WTC11 (cell line): ENCODE results near the gene FALEC. TPM values are rescaled to one million over a fixed set of nuclear protein-coding genes. Genes with fewer than 3 reads are reported as not detected.
A peak's percentile ranks its signal among the peaks of the same experiment; 100 is the strongest.

Experiments
- ATAC-seq: fragments of 200-7000 bp; cut with Tn5 transposase; 2 replicates; pipeline ENCODE4 v1.10.0; 2021; ENCODE audit warnings: mild to moderate bottlenecking, moderate library complexity
- CTCF ChIA-PET: fragments of 300-600 bp; sonication (Branson Sonifier 250); formaldehyde crosslinking; loops from one replicate; lab custom pipeline; 2021; ENCODE audit warnings: antibody characterized with exemption; lab: Charles Lee
- POLR2A ChIA-PET: fragments of 350-600 bp; sonication (Branson Sonifier 250); formaldehyde crosslinking; loops from one replicate; lab custom pipeline; 2021; ENCODE audit warnings: antibody characterized with exemption; lab: Charles Lee
- DNase-seq: peaks from one replicate; pipeline ENCODE4 v3.0.0; 2021; ENCODE audit warnings: low spot score
- H3K27ac Mint-ChIP-seq: 2 replicates; pipeline ENCODE4 v1.8.0; 2021; ENCODE audit warnings: mixed read lengths
- H3K27me3 Mint-ChIP-seq: 2 replicates; pipeline ENCODE4 v1.8.0; 2021; ENCODE audit warnings: low read depth, mild to moderate bottlenecking, moderate library complexity, mixed read lengths
- H3K36me3 Mint-ChIP-seq: 2 replicates; pipeline ENCODE4 v1.8.0; 2021; ENCODE audit warnings: mixed read lengths
- H3K4me1 Mint-ChIP-seq: 2 replicates; pipeline ENCODE4 v1.8.0; 2022; ENCODE audit warnings: mixed read lengths
- H3K4me3 Mint-ChIP-seq: 2 replicates; pipeline ENCODE4 v1.8.0; 2021; ENCODE audit warnings: mild to moderate bottlenecking, moderate library complexity, mixed read lengths
- H3K9me3 Mint-ChIP-seq: 2 replicates; pipeline ENCODE4 v1.8.0; 2021; ENCODE audit warnings: mixed read lengths
- ETV6 ChIP-seq: sonication (generic); formaldehyde crosslinking; IDR thresholded peaks from 2 replicates; pipeline ENCODE4 v1.8.1; 2022; ENCODE audit warnings: mild to moderate bottlenecking, missing genetic modification reagents
- JUN ChIP-seq: sonication (generic); formaldehyde crosslinking; IDR thresholded peaks from 2 replicates; pipeline ENCODE4 v1.8.0; 2023; ENCODE audit warnings: mild to moderate bottlenecking, missing genetic modification reagents
- NR2C2 ChIP-seq: sonication (generic); formaldehyde crosslinking; IDR thresholded peaks from 2 replicates; pipeline ENCODE4 v1.8.0; 2022; ENCODE audit warnings: mild to moderate bottlenecking, missing genetic modification reagents
- NR3C1 ChIP-seq: sonication (generic); formaldehyde crosslinking; conservative IDR thresholded peaks from 2 replicates; pipeline ENCODE4 v1.8.1; 2023; ENCODE audit warnings: low read depth, mild to moderate bottlenecking, missing genetic modification reagents
- PRRX2 ChIP-seq: fragments of 250-450 bp; sonication (Bioruptor Pico); IDR thresholded peaks from 2 replicates; pipeline ENCODE4 v1.8.0; 2021; ENCODE audit warnings: mild to moderate bottlenecking
- TP53 ChIP-seq: sonication (generic); formaldehyde crosslinking; IDR thresholded peaks from 2 replicates; pipeline ENCODE4 v1.8.1; 2023; ENCODE audit warnings: mild to moderate bottlenecking, missing genetic modification reagents
- ZBTB21 ChIP-seq: sonication (generic); formaldehyde crosslinking; IDR thresholded peaks from 2 replicates; pipeline ENCODE4 v1.8.1; 2023; ENCODE audit warnings: mild to moderate bottlenecking, missing genetic modification reagents, borderline replicate concordance
- ZNF121 ChIP-seq: sonication (generic); formaldehyde crosslinking; IDR thresholded peaks from 2 replicates; pipeline ENCODE4 v1.8.0; 2023; ENCODE audit warnings: missing genetic modification reagents
- total RNA-seq: library from RNA; stranded (reverse); gene quantifications from 3 replicates; pipeline ENCODE4 v1.2.3, GENCODE V29; 2021
- TF ChIP-seq, protein P1 (sequence below): sonication (generic); formaldehyde crosslinking; IDR thresholded peaks from 2 replicates; pipeline ENCODE4 v1.8.1; 2023; ENCODE audit warnings: mild to moderate bottlenecking, missing genetic modification reagents
- TF ChIP-seq, protein P2 (sequence below): sonication (generic); formaldehyde crosslinking; IDR thresholded peaks from 2 replicates; pipeline ENCODE4 v1.8.1; 2023; ENCODE audit warnings: mild to moderate bottlenecking, moderate library complexity, missing genetic modification reagents
- TF ChIP-seq, protein P3 (sequence below): sonication (generic); formaldehyde crosslinking; IDR thresholded peaks from 2 replicates; pipeline ENCODE4 v1.8.0; 2023; ENCODE audit warnings: missing genetic modification reagents
- TF ChIP-seq, protein P4 (sequence below): sonication (generic); formaldehyde crosslinking; conservative IDR thresholded peaks from 2 replicates; pipeline ENCODE4 v1.8.1; 2023; ENCODE audit warnings: mild to moderate bottlenecking, low read depth, missing genetic modification reagents, moderate library complexity
- TF ChIP-seq, protein P5 (sequence below): sonication (generic); formaldehyde crosslinking; IDR thresholded peaks from 2 replicates; pipeline ENCODE4 v1.8.0; 2023; ENCODE audit warnings: mild to moderate bottlenecking, missing genetic modification reagents
- TF ChIP-seq, protein P6 (sequence below): sonication (generic); formaldehyde crosslinking; IDR thresholded peaks from 2 replicates; pipeline ENCODE4 v1.8.1; 2022; ENCODE audit warnings: mild to moderate bottlenecking, moderate library complexity, missing genetic modification reagents
- TF ChIP-seq, protein P7 (sequence below): sonication (generic); formaldehyde crosslinking; IDR thresholded peaks from 2 replicates; pipeline ENCODE4 v1.8.1; 2023; ENCODE audit warnings: mild to moderate bottlenecking, missing genetic modification reagents, borderline replicate concordance
- TF ChIP-seq, protein P8 (sequence below): sonication (generic); formaldehyde crosslinking; IDR thresholded peaks from 2 replicates; pipeline ENCODE4 v1.8.0; 2022; ENCODE audit warnings: mild to moderate bottlenecking, missing genetic modification reagents

The FALEC gene
- total RNA-seq, 1 experiment from 2014 or later = 1.2 TPM

DNA sequence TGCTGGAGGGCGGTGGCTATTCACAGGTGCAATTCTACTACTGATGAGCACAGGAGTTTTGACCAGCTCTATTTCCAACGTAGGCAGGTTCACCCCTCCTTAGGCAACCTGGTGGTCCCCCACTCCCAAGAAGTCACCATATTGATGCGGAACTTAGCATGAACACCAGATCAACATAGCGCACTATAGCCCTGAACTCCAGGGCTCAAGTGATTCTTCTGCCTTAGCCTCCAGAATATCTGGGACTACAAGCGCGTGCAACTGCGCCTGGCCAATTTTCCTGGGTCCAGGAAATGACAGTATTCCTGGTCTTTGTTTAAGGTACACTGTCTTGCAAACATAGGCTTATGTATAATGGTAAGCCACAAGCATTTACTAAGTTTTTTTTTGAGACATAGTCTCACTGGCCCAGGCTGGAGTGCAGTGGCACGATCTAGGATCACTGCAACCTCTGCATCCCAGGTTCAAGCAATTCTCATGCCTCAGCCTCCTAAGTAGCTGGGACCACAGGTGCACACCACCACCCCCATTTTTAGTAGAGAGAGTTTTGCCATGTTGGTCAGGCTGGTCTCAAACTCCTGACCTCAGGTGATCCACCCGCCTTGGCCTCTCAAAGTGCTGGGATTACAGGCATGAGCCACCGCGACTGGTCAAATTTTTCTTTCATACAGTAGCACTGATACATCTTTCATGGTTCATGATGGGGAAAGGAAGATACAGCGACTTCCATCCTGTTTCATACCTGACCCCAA is 51.2 kb downstream of the FALEC start:
- H3K27me3 Mint-ChIP-seq = no peaks in the 10 kb centered on the region

DNA sequence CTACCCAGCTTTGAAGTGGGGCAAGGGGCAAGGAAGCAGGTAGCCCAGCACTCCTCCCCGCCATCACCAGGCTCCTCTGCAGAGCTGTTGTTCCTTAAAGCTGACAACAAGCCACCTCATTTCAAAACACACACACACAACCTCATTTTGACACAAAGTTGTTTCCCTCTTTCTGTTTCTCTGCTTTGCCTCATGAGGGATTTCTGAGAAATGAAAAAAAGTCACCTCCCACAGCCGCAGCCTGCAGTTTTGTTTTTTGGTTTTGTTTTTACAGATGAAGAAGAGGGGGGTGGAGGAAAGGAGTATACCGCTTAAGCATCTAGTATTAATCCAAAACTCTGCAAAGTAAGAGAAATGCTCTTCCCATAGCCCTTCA is 51.8 kb downstream of the FALEC start:
- Mint-ChIP-seq H3K27me3 (no peaks in the 10 kb centered on the region), H3K27ac (peak overlapping the region; percentile 100), H3K9me3 (no peaks in the 10 kb centered on the region), H3K36me3 (peaks cover 12% of the 10 kb centered on the region), H3K4me1 (peaks cover 77% of the 10 kb centered on the region), H3K4me3 (peak overlapping the region; percentile 57)
- CTCF ChIA-PET = interaction anchor here (0.5 to 7.2 kb wide), 9 partner anchors 7 to 429 kb away, joined by 3 to 68 read pairs (median 4); partner anchors contain the start of genes ENSA and MCL1
- ATAC-seq (no peak), DNase-seq (no peak)
- POLR2A ChIA-PET = interaction anchor here (0.5 to 5.5 kb wide), 6 partner anchors 10 to 204 kb away, joined by 3 to 124 read pairs (median 9); partner anchors contain the start of genes ENSA, GOLPH3L, MCL1 and RPRD2
- TF ChIP-seq ETV6 (CRISPR knock-in tag) (no peak), NR2C2 (CRISPR knock-in tag) (no peak), JUN (CRISPR knock-in tag) (no peak), ZBTB21 (CRISPR knock-in tag) (no peak), NR3C1 (no peak), PRRX2 (CRISPR knock-in tag) (no peak)
- TF ChIP-seq, protein P1, sequence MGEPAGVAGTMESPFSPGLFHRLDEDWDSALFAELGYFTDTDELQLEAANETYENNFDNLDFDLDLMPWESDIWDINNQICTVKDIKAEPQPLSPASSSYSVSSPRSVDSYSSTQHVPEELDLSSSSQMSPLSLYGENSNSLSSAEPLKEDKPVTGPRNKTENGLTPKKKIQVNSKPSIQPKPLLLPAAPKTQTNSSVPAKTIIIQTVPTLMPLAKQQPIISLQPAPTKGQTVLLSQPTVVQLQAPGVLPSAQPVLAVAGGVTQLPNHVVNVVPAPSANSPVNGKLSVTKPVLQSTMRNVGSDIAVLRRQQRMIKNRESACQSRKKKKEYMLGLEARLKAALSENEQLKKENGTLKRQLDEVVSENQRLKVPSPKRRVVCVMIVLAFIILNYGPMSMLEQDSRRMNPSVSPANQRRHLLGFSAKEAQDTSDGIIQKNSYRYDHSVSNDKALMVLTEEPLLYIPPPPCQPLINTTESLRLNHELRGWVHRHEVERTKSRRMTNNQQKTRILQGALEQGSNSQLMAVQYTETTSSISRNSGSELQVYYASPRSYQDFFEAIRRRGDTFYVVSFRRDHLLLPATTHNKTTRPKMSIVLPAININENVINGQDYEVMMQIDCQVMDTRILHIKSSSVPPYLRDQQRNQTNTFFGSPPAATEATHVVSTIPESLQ (CRISPR knock-in tag) = no peak
- TF ChIP-seq, protein P2, sequence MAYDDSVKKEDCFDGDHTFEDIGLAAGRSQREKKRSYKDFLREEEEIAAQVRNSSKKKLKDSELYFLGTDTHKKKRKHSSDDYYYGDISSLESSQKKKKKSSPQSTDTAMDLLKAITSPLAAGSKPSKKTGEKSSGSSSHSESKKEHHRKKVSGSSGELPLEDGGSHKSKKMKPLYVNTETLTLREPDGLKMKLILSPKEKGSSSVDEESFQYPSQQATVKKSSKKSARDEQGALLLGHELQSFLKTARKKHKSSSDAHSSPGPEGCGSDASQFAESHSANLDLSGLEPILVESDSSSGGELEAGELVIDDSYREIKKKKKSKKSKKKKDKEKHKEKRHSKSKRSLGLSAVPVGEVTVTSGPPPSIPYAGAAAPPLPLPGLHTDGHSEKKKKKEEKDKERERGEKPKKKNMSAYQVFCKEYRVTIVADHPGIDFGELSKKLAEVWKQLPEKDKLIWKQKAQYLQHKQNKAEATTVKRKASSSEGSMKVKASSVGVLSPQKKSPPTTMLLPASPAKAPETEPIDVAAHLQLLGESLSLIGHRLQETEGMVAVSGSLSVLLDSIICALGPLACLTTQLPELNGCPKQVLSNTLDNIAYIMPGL = no peak
- TF ChIP-seq, protein P3, sequence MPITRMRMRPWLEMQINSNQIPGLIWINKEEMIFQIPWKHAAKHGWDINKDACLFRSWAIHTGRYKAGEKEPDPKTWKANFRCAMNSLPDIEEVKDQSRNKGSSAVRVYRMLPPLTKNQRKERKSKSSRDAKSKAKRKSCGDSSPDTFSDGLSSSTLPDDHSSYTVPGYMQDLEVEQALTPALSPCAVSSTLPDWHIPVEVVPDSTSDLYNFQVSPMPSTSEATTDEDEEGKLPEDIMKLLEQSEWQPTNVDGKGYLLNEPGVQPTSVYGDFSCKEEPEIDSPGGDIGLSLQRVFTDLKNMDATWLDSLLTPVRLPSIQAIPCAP (CRISPR knock-in tag) = no peak
- TF ChIP-seq, protein P4, sequence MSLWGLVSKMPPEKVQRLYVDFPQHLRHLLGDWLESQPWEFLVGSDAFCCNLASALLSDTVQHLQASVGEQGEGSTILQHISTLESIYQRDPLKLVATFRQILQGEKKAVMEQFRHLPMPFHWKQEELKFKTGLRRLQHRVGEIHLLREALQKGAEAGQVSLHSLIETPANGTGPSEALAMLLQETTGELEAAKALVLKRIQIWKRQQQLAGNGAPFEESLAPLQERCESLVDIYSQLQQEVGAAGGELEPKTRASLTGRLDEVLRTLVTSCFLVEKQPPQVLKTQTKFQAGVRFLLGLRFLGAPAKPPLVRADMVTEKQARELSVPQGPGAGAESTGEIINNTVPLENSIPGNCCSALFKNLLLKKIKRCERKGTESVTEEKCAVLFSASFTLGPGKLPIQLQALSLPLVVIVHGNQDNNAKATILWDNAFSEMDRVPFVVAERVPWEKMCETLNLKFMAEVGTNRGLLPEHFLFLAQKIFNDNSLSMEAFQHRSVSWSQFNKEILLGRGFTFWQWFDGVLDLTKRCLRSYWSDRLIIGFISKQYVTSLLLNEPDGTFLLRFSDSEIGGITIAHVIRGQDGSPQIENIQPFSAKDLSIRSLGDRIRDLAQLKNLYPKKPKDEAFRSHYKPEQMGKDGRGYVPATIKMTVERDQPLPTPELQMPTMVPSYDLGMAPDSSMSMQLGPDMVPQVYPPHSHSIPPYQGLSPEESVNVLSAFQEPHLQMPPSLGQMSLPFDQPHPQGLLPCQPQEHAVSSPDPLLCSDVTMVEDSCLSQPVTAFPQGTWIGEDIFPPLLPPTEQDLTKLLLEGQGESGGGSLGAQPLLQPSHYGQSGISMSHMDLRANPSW (CRISPR knock-in tag) = no peak
- TF ChIP-seq, protein P5, sequence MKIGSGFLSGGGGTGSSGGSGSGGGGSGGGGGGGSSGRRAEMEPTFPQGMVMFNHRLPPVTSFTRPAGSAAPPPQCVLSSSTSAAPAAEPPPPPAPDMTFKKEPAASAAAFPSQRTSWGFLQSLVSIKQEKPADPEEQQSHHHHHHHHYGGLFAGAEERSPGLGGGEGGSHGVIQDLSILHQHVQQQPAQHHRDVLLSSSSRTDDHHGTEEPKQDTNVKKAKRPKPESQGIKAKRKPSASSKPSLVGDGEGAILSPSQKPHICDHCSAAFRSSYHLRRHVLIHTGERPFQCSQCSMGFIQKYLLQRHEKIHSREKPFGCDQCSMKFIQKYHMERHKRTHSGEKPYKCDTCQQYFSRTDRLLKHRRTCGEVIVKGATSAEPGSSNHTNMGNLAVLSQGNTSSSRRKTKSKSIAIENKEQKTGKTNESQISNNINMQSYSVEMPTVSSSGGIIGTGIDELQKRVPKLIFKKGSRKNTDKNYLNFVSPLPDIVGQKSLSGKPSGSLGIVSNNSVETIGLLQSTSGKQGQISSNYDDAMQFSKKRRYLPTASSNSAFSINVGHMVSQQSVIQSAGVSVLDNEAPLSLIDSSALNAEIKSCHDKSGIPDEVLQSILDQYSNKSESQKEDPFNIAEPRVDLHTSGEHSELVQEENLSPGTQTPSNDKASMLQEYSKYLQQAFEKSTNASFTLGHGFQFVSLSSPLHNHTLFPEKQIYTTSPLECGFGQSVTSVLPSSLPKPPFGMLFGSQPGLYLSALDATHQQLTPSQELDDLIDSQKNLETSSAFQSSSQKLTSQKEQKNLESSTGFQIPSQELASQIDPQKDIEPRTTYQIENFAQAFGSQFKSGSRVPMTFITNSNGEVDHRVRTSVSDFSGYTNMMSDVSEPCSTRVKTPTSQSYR (CRISPR knock-in tag) = no peak
- TF ChIP-seq, protein P6, sequence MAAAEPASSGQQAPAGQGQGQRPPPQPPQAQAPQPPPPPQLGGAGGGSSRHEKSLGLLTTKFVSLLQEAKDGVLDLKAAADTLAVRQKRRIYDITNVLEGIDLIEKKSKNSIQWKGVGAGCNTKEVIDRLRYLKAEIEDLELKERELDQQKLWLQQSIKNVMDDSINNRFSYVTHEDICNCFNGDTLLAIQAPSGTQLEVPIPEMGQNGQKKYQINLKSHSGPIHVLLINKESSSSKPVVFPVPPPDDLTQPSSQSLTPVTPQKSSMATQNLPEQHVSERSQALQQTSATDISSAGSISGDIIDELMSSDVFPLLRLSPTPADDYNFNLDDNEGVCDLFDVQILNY (CRISPR knock-in tag) = no peak
- TF ChIP-seq, protein P7, sequence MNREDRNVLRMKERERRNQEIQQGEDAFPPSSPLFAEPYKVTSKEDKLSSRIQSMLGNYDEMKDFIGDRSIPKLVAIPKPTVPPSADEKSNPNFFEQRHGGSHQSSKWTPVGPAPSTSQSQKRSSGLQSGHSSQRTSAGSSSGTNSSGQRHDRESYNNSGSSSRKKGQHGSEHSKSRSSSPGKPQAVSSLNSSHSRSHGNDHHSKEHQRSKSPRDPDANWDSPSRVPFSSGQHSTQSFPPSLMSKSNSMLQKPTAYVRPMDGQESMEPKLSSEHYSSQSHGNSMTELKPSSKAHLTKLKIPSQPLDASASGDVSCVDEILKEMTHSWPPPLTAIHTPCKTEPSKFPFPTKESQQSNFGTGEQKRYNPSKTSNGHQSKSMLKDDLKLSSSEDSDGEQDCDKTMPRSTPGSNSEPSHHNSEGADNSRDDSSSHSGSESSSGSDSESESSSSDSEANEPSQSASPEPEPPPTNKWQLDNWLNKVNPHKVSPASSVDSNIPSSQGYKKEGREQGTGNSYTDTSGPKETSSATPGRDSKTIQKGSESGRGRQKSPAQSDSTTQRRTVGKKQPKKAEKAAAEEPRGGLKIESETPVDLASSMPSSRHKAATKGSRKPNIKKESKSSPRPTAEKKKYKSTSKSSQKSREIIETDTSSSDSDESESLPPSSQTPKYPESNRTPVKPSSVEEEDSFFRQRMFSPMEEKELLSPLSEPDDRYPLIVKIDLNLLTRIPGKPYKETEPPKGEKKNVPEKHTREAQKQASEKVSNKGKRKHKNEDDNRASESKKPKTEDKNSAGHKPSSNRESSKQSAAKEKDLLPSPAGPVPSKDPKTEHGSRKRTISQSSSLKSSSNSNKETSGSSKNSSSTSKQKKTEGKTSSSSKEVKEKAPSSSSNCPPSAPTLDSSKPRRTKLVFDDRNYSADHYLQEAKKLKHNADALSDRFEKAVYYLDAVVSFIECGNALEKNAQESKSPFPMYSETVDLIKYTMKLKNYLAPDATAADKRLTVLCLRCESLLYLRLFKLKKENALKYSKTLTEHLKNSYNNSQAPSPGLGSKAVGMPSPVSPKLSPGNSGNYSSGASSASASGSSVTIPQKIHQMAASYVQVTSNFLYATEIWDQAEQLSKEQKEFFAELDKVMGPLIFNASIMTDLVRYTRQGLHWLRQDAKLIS (CRISPR knock-in tag) = no peak
- TF ChIP-seq, protein P8, sequence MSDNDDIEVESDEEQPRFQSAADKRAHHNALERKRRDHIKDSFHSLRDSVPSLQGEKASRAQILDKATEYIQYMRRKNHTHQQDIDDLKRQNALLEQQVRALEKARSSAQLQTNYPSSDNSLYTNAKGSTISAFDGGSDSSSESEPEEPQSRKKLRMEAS (CRISPR knock-in tag) = no peak

More for the DNA sequence above, 51.2 kb downstream of the FALEC start:
- ATAC-seq (no peak), DNase-seq (no peak)
- Mint-ChIP-seq H3K4me1 (peaks cover 78% of the 10 kb centered on the region), H3K36me3 (peaks cover 11% of the 10 kb centered on the region), H3K9me3 (no peaks in the 10 kb centered on the region), H3K27ac (peak overlapping the region; percentile 100), H3K4me3 (peak overlapping the region; percentile 57)
- CTCF ChIA-PET = interaction anchor here (0.6 to 2.2 kb wide), 5 partner anchors 12 to 429 kb away, joined by 3 to 13 read pairs (median 4); partner anchors contain the start of genes ENSA and MCL1
- POLR2A ChIA-PET = interaction anchor here (0.5 to 6.4 kb wide), 6 partner anchors 10 to 203 kb away, joined by 3 to 188 read pairs (median 12); partner anchors contain the start of genes ENSA, MCL1 and RPRD2
- TF ChIP-seq ZNF121 = peak; percentile 83
- TF ChIP-seq TP53 (CRISPR knock-in tag) = no peak
